Right kidney (tissue), 9 donors: ENCODE results near the gene TPD52L2.

Source experiments
- DNase-seq: peaks from one replicate; pipeline ENCODE4 v3.0.0-alpha.2; 2016
- long read RNA-seq, 8 donors: transcript quantifications; one replicate each; lab custom pipeline, GENCODE V29; 2026

TPD52L2 gene
- long read RNA-seq, donor 1, full-length matches to known transcripts: 47 of 77 reads
- long read RNA-seq, donor 1, partial matches to known transcripts: 30 of 77 reads
- long read RNA-seq, donor 1, other reads (novel, unspliced or antisense): 0 of 77 reads
- long read RNA-seq, donor 2, transcript TPD52L2-203 (6 exons, 2,237 nt): minor isoform, 7 of 27 reads
- long read RNA-seq, donor 2, transcript TPD52L2-202 (7 exons, 2,297 nt): major isoform, 10 of 27 reads
- long read RNA-seq, donor 2, partial matches to known transcripts: 10 of 27 reads
- long read RNA-seq, donor 2, other reads (novel, unspliced or antisense): 0 of 27 reads
- long read RNA-seq, donor 3, full-length matches to known transcripts: 14 of 14 reads
- long read RNA-seq, donor 3, partial matches to known transcripts: 0 of 14 reads
- long read RNA-seq, donor 3, other reads (novel, unspliced or antisense): 0 of 14 reads
- long read RNA-seq, donor 4, full-length matches to known transcripts: 32 of 38 reads
- long read RNA-seq, donor 4, partial matches to known transcripts: 6 of 38 reads
- long read RNA-seq, donor 4, other reads (novel, unspliced or antisense): 0 of 38 reads
- long read RNA-seq, donor 5, full-length matches to known transcripts: 24 of 24 reads
- long read RNA-seq, donor 5, partial matches to known transcripts: 0 of 24 reads
- long read RNA-seq, donor 5, other reads (novel, unspliced or antisense): 0 of 24 reads
- long read RNA-seq, donor 6, full-length matches to known transcripts: 38 of 55 reads
- long read RNA-seq, donor 6, partial matches to known transcripts: 17 of 55 reads
- long read RNA-seq, donor 6, other reads (novel, unspliced or antisense): 0 of 55 reads
- long read RNA-seq, donor 7, full-length matches to known transcripts: 48 of 80 reads
- long read RNA-seq, donor 7, partial matches to known transcripts: 32 of 80 reads
- long read RNA-seq, donor 7, other reads (novel, unspliced or antisense): 0 of 80 reads
- long read RNA-seq, donor 8, full-length matches to known transcripts: 38 of 68 reads
- long read RNA-seq, donor 8, partial matches to known transcripts: 30 of 68 reads
- long read RNA-seq, donor 8, other reads (novel, unspliced or antisense): 0 of 68 reads

DNA sequence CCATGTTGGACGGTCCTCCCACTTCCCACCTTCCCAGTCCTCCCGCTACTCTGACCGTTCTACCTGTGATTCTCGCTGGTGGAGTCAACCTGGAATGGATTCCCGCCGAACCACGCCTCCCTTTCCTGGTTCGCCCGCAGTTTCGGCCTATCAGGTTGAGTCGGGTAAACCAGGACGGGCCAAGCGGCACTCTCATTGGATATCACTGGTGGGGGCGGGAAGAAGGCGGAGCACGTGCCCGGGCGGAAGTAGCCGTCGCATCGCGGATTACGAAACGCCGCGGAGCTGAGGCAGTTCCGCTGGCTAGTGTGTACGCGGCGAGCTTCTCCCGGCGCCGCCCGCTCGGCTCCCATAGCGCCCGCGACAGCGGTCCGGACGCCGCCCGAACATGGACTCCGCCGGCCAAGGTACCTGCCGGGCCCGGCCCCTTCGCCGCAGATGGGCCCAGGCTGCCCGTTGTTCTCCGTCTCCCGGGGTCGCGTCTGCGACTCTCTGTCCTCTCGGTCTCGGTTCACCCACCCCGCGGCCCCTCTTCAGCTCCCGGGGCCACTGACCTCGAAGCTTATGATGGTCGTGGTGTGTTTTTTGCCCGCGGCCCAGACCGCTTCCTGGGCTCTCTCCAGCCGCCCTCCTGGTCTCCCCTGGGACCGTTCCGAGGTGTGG is at the start of gene TPD52L2:
Gene TPD52L2 (plus strand): TSS at position 293 of the 663 bp plus-strand sequence. CDS start 96 bp downstream, at position 389.
- peak; percentile 86 for DNase-seq

GRCh38 chr20:63815615-63816253 is 49.3 kb upstream of the TPD52L2 start:
- DNase-seq: no peak

GRCh38 chr20:63819224-63819921 is 45.7 kb upstream of the TPD52L2 start:
- DNase-seq: no peak

GRCh38 chr20:63821811-63822210 is 43.3 kb upstream of the TPD52L2 start:
- DNase-seq: no peak

DNA sequence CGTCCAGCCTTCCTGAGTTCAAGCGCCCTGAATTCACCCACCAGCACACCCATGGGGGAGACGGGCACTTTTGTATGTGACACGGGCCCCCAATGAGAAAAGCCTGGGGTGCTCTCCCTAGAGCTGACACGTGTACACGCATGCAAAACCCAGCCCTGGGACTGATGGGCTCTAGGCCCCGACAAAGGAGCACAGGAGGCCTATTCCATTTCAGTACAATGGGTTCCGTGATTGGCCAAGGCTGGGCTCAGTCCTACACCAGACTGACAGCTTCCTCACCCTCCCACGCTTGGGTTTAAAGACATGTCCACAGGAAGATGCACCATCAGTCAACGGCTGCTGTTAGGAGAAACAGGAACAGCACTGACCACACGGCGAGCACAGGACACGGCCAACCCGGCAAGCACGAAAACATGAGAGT is 42.8 kb upstream of the TPD52L2 start:
- no peak for DNase-seq

- no peak for DNase-seq
Observed at GRCh38 chr20:63823691-63824311, 41.3 kb upstream of the TPD52L2 start.

DNA sequence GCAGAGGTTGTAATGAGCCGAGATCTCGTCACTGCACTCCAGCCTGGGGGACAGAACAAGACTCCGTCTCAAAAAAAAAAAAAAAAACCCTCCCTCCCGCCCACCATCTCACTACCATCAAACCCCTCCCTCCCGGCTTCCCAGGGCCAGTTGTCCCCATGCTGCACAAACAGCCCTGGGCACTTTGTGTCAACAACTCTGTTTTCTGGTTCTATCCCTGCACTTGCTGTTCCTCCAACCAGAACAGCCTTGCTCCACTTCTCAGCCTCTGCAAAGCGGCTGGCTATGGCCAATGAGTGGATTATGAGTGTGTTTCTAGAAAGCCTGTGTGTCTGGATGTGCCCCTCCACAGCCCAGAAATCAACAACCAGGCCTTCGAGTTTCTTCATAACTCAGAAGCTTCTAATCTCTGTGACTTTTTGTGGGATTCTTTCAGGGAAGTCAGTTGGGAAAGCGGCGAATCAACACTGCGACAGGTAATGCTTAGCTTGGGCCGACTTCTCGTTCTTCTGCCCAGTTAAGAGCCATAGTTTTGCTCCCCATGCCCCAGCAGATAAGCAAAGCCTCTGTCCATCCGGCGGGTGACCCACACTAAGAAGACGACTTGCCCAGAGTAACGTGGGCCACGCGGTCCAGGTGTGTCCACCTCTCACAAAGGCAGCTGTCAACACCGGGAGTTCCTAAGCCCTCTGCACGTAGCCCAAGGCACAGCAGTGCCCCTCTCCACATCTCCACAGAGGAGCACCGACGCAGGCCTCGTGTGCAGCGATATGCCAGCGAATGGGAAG is 39.5 kb upstream of the TPD52L2 start:
- DNase-seq: no peak

DNA sequence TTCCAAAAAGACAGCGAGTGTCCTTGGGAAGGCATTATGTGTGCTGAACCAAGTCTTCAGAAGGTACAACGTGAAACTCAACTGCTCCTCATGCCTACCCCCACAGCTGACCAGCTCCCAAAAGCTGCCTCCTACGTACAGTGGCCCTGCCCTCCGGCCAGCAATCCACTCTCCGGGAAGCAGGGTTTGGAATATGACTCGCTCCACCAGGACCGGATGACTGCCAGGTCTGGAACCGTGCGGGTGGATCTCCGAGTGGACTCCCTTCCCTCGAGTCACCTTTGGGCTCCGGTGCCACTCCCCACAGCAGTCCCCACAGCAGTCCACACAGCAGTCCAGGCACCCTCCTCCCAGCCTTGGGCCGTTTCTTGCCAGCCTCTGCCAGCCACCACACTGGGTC is 38.3 kb upstream of the TPD52L2 start:
- DNase-seq: no peak

DNA sequence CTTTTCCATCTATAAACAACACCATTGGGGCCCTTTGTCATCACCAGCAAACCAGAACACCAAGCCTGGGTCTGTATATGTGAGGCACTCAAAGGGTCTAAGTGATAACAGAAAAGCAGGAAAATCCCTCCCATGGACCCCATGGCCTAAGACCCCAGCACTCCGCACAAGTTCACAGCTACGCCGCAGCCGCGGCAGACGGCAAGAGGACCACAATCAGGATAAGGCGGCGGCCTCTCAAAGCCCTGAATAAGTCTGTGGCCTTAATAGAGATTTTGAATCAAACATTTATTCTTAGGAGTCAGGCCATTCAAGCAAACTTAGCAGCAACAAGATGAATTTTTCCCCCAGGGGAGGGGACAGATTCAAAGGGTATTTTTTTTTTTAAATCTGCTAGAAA is 36.9 kb upstream of the TPD52L2 start:
- no peak for DNase-seq

DNA sequence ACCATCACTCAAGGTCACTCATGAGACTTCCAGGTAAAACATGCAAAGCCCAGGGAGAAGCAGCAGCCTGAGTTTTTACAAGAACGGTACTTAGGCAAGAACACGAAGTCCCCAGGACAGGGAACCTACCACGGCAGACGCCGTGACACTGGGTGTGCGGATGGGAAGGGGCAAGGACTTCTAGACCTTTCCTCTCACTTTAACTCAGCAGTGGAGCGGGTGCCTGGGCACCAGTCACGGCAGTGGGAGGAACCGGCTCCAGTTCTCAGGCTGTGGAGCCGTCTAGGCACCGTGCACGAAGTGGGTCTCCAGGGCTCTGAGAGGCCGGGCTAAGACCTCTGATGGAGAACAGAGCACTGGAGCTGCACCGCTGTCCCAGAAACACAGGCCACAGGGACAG is 36.5 kb upstream of the TPD52L2 start:
- no peak for DNase-seq

DNA sequence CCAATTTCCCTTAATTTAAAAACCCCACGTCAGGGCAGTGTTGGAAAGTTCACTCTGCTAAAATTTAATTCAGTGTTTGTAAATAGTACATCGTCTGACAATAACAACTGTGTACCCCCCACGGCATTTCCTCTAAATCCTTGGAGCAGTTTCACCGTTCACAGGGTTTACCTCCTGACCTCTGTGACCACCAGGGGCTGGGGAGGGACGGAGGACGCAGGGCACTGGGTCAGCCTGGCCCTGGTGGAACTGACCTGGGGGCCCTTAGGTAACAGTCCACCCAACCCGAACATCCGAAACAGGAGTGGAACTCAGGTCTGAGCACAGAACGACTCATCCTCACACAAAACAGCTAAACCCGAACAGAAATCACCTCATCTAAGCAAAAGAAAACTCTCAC is 36.1 kb upstream of the TPD52L2 start:
- DNase-seq: no peak

DNA sequence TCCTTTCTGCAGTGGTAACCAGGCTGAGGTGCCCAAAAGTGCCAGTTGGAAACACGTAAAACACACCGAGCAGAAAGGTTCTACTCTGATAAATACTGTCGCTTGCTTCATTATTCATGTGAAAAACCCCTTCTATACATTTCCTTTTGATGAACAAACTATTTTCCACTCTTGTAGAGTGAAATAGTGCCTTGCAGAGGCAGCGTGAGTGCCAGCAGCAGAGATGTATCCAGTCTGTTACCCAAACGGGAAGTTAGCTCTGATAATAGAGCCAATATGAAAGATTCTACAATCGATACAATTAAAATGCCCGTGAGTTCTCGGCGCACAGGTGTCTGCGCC is 35.5 kb upstream of the TPD52L2 start:
- DNase-seq: no peak

DNA sequence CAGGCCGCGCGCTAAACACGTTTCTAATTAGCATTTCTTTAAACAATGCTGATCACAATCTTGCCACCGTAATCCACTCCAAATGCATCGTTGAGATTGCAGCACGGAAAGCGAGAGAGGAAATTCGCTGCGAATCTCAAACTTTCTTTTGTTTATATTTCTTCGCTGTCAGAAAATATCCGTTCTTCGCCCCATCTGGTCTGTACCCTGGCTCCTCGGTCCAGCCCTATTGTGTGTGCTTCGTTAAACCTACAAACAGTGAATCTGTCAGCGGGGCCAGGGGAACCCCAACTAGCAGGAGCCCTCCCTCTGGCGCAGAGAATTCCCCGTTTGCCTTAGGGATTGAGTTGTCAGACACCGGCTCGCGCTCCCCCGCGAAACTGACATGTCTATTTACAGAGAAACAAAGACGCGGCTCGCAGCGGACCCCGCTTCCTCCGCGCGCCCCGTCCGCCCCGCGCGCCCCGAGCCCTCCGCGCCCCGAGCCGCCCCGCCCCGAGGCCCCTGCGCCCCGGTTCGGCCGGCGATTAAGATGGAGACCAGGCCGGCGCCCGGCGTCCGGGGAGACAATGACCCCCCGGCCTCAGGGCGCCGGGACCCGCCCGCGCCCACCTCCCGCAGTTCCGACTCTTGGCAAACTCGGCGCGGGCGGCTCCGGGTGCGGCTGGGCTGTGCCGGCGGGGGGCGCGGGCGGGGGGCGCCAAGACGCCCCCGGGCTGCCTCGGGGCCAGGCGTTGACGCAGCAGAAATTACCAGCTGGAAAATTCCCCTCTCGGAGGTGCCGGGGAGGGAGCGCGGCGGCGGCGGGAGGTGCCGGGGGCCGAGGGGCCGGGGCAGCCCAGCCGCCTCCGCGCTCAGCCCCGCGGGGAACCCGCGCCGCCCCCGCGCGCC is 34.9 kb upstream of the TPD52L2 start:
- peak; percentile 52 for DNase-seq

DNA sequence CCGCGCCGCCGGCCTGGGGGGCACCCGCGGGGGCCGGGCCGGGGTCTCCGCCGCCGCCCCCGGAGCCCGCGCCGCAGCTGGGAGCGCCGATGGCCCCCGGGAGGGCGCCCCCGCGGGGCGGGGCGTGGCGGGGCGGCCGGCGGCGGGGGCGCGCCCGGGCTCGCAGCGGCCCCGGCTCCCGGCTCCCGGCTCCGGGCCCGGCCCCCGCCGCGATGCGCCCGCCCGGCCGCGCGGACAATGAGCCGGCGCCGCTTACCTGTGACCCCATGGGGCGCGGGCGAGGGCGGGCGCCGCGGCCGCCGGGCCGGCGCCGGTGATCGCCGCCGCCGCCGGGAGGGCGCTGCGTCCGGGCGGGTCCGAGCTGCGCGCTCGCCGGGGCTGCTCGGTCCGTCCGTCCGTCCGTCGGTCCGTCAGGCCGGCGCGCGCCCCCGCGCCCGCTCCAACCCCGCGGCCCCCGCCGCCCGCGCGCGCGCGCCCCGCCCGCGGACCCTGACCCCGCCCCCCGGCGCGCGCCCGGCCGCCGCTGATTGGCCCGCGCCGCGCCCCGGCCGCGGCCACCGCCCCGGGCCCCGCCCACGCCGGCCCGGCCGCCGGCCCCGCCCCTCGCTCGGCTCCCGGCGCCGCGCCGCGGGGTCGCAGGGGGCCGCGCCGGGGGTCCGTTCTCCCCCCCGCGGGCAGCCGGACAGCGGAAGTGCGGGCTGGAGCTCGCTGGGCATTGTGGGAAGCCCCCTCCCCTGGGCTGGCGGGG is 34.1 kb upstream of the TPD52L2 start, which contains the start of gene ZBTB46:
Gene ZBTB46 (minus strand): TSS at position 424 of the 748 bp plus-strand sequence. CDS start 40,507 bp downstream, outside the sequence.
- no peak for DNase-seq

DNA sequence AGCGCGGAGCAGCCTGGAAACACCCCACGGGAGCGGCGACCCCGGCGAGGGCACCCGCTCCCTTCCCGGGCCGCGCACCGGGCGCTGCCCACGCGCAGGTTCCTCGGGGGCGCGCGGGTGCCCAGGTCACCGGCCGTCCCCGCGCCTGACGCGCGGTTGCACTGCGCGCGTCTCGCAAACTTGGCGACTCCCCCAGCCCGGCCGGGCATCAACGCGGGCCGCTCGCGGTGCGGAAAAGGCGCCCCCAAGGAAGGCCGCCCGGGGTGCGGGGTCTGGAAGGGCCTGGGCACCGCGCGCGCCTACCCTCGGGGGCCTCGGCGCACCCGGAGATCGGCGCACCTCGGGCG is 33.5 kb upstream of the TPD52L2 start:
- no peak for DNase-seq

- peak; percentile 91 for DNase-seq
Observed at GRCh38 chr20:63831993-63832686, 32.9 kb upstream of the TPD52L2 start.

- DNase-seq: no peak
Observed at GRCh38 chr20:63833776-63834490, 31.1 kb upstream of the TPD52L2 start.
